ENCODE results near the gene IGLL5.

IGLL5 gene

GRCh38 chr22:22929381-22930221 is 42.0 kb downstream of the IGLL5 start:
- FAIRE-seq: no peak

- no peak for FAIRE-seq
These were observed 42.5 kb downstream of the IGLL5 start for GRCh38 chr22:22930222-22930497.

GRCh38 chr22:22930571-22931556 is 43.2 kb downstream of the IGLL5 start:
- no peak for FAIRE-seq

GRCh38 chr22:22931557-22932270 is 44.1 kb downstream of the IGLL5 start:
- no peak for FAIRE-seq

GRCh38 chr22:22932512-22932941 is 44.9 kb downstream of the IGLL5 start:
- FAIRE-seq: no peak

GRCh38 chr22:22933100-22933806 is 45.6 kb downstream of the IGLL5 start:
- FAIRE-seq: no peak

- FAIRE-seq: no peak
These were observed 46.4 kb downstream of the IGLL5 start for GRCh38 chr22:22933807-22934542.

- no peak for FAIRE-seq
These were observed 47.0 kb downstream of the IGLL5 start for GRCh38 chr22:22934543-22935055.

GRCh38 chr22:22935056-22935545 is 47.5 kb downstream of the IGLL5 start:
- no peak for FAIRE-seq

GRCh38 chr22:22935546-22936157 is 48.0 kb downstream of the IGLL5 start:
- FAIRE-seq: no peak

GRCh38 chr22:22936180-22936914 is 48.7 kb downstream of the IGLL5 start:
- FAIRE-seq: no peak

- no peak for FAIRE-seq
These were observed 49.5 kb downstream of the IGLL5 start for GRCh38 chr22:22936915-22937656.

- FAIRE-seq: no peak
These were observed 50.4 kb downstream of the IGLL5 start for GRCh38 chr22:22937894-22938480.

- FAIRE-seq: no peak
These were observed 51.3 kb downstream of the IGLL5 start for GRCh38 chr22:22938672-22939587.

GRCh38 chr22:22939588-22940368 is 52.2 kb downstream of the IGLL5 start:
- no peak for FAIRE-seq

- no peak for FAIRE-seq
These were observed 53.5 kb downstream of the IGLL5 start for GRCh38 chr22:22940961-22941605.
